NCI-H82 (cell line): ENCODE measurements around the gene HDAC2.
A peak's percentile ranks its signal among the peaks of the same experiment; 100 is the strongest.

Experiments
- DNase-seq: peaks from one replicate; lab custom pipeline; 2025; lab: John Stamatoyannopoulos, UW

Gene HDAC2

DNA sequence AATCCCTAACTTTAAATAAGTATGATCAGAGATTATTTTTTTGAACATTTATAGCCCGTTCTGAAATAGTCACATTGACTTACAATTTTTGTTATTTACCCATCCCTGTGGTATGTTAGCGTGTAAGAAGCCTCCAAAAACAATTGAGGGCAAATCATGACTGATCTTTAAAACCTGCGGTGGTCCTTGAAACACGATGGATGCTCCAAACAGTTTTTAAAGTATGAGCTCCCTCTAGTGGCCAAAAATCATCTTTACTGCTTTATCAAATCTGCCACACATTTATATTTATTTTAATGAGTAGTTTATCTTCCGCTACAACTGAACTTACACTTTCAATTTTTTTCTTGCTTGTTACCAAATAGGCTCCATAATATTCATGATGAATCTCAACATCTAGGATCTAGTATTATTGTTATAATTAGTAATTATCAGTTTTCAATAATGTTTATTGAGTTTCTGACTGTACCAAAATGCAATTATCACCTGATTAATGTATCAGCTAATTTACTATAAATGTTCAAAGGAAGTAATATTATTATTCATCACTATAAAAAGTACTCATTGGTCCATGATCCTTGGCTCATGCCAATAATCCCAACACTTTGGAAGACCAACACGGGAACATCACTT is 61.6 kb downstream of the HDAC2 start:
- peak; percentile 88 for DNase-seq

DNA sequence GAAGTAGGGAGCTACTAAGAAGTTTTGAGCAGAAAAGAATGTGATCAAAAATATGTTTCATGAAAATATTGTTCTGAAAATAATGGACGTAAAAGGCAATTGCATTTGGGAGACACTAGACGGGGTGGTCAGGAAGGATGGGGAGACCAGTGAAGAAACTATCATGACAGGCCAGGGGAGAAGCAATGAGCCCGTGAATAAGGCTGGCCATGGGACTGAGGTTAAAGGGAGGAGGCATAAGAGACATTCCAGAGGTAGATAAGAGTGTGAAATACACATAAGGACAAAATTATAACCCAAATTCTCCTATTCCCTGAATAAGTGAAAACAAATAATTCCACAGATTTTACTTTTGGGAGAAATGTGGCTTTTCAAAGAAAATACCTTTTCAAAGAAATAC is 62.1 kb downstream of the HDAC2 start:
- DNase-seq = no peak

DNA sequence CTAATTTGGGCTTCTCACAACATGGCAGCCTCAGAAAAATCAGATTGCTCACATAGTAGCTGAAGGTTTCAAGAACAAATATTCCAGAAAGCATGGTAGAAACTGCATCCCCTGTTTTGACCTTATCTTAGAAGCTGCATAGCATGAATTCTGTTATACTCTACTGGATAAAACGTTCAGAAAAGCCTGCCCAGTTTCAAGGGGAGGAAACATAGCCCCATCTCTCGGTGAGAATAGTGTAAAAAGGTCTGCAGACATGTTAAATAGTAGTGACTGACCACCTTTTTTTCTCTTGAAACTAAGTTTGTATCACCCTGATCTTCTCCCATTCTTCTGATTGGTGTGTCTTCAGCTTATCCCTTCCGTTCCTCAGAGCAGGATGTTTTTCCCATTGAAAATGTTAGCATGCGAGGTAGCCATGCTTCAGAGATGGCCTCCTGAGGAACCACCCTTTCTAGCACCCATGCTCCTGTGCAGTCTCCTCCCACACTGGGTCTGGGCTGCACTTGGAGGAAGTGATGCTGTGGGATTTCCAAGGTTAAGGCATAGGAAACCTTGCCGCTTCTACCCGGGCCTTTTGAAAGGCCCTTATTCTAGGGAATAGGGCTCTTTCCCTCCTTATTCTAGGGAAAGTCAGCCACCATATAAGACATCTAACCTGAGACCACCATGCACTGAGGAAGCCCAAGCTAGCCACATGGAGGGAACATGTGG is 63.7 kb downstream of the HDAC2 start:
- no peak for DNase-seq

DNA sequence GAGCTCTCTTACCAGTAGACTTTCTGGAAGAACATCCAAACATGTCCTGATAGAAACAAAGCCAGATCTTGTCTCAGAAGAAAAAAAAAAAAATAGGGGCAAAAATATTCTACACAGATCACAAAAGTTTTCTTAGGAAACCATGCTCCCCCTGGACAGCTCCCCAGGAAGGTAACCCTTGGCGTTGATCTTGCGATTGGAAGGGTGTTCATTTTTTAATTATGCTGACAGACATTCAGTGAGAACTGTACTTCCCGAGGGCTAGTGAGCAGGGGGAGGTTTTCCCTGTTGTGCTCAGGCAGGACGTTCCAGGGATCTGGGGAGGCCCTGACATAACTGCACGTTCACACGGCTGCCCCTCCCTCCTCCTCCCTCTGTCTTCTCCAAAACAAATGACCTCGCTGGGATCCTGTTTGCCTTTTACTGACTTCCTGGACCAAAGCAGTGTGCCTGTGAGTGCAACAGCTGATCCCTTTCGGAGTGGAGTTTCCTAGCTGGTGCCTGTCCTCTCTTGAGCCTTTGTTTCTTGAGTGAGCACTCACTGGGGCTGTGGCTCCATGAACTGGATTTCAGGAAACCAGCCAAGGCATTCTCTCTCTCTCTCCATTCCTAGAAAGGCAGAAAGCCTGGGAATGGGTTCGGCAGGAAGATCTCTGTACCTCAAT is 67.2 kb downstream of the HDAC2 start:
- DNase-seq = no peak

DNA sequence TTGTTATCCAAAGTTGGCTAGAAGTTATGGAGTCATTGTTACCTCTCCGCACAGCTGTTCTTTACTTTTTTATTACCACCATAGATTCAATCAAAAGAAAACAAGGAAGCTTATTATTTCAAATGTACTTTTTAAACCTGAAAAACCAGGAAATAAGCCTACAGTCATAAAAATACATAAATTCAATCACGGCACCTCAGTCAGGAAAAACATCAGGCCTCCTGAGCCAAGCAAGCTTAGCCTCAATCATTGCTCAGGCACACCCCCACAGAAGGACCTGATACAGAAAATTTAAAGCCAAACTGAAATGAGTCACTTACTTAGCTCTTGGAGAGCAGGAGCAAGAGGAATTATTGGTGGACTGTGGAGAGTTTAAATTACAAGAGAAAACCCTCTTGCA is 69.5 kb downstream of the HDAC2 start:
- no peak for DNase-seq

DNA sequence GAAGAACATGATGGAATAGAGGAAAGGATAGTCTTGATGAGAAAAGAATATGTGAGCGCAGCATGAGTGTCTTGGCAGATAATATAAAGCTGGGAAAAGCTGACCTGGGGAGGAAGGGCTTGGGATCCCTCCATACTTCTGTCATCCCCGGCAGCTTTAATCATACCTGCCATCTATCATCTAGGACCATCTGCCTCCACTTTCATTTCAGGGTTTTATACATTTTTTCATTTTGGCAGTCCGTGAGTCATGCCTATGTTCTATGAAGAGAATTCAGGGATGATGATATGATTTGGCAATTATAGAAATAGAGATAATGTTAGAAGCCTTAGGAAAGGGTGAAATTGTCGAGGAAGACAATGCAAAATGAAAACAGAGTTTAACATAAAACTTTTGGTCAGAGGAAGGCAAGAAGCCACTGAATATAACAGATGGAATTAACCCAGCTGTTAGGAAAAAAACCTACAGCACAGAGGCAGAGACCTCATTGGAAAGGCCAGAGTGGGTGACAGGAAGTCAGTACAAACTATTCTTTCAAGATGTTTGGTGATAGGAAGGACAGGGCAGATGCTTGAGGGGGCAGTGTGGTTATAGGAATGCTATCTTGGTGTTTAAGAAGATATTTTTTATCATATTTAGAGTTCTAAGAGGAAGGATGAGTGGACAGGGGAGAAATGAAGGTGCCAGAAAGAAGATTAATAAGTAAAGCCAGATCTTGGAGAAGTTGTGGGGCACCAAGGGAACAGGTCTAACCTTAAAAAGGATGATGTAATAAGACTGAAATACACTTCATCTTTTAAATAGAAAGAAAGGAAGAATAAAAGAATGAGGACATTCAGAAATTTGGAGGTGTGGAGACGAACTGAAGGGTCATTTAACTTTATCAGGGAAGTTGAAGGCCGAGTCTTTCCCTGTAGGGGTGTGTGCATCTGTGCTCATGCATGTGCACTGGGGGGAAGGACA is 76.0 kb downstream of the HDAC2 start:
- no peak for DNase-seq

DNA sequence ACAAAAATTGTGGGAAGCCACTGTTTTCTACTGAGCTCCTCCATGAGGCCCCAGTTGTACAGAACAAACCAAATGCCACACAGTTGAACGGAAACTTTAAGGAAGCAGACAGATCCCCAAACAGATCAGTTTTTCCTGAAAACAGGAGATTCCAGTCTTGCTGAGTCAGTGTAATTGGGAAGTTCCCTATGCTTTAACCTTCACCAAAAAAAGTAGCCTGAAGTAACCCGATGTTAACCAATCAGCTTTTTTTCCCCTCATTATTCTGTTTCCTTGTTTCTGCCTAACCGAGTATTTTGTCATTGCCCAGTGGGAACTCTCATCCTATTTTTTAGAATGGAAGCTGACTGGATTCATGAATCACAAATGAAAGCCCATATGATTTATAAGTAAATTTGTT is 77.1 kb downstream of the HDAC2 start:
- DNase-seq = no peak

DNA sequence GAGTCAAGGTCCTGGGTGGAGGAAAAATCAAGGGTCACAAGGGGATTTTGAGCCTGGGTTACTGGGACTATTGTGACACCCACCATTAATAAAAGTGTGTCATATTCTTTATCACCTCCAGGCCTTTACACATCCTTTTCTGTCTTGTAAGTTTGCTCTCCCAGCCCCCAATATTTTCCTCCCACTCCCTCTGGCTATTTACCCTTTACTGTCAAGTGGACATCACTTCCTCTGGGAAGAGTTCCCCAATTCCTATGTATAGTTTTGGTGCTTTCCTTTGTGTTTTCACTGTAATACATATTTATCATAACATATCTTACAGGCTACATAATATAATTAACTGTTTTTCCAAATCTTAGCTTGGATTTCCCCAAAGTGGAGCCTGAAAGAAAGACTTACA is 77.5 kb downstream of the HDAC2 start:
- no peak for DNase-seq

DNA sequence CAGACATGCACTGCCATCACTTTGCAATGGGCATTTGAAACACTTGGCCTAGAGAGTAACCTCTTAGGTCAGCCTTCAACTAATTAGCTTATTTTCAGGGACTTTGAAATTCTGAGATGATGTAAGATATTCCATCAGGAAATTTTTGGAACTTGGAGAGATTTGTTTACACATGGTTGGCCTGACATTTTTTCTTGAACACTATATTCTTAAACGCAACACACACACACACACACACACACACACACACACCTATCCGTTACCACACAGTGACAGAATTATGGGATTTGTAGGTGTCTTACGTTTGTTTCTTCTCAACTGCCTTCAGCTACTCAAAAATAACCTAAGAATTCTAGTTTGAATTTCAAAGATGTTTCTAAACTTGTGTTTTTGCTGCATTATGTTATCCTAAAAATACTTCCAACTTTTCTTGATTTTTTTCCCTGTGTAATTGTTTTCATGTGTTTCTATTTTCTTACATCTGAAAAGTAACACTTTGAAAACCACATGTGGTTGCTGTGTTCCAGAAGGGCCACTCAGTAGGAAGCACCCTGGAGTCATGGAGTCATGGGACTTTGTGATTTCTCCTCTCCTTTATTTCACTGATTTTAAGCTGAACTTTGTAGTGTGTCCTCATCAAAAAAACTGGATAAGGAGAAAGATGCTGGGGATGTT is 81.9 kb downstream of the HDAC2 start:
- DNase-seq = no peak

DNA sequence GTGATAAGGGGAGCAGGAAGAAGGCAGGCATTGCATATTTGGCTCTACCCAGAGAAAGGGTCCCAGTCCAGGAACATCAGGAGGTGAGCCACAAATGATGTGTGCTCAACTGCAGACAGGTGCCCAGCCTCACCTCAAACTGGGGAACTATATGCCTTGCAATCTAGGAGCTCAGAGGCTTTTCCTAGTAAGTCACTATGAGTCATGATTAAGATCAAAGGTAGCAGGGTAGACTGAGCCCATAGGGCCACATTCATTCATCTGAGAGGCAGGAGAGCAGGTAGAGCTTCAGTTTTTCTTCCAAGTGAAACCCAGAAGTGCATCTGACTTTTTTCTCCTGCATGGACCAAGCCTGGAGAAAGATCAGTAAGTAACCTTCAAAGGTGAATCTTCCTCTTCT is 82.5 kb downstream of the HDAC2 start:
- no peak for DNase-seq

DNA sequence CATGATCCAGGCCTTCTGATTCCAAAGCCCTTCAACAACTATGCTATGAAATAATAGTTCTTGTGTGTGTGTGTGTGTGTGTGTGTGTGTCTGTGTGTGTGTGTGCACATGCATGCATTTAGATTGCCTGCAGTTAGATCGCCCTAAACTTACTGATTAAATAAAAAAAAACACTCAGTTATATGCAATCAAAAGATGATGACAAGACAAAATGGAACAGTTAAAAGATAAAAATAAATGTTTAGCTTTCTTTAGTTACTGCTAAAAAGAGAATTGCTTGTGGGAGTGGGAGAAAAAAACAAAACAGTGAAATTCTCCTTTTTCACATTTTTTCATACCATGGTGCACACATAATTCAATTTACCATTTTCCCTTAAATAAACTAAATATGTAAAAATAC is 84.4 kb downstream of the HDAC2 start:
- DNase-seq = no peak

DNA sequence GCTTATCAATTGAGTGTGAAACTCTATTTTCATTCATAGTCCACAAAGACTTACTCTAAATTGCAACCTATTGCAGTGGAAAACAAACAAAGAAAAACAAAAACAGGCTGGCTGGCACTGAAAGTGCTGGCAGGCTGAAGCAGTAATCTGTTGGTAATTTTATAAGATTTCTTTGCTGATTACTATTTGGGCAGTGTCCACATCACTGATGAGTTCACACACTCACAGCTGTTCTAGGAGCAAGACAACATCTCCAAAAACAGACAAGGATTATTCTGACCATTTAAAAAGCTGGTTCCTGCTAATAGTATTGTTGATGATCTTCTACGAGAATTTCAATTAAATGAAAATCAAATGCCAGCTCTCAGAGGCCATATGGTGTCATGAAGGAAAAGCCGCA is 86.9 kb downstream of the HDAC2 start:
- DNase-seq = no peak
